Osteoblast (primary cell): Measurements from ENCODE around the gene MUC5AC. TPM values are rescaled to one million over a fixed set of nuclear protein-coding genes. Genes with fewer than 3 reads are reported as not detected.

Source experiments
- DNase-seq: peaks from one replicate; pipeline ENCODE4 v3.0.0; 2011; ENCODE audit warnings: low spot score, mixed read lengths; ENCODE audit not compliant: insufficient read length; ENCODE audit errors: missing footprints
- H2AFZ ChIP-seq: 2 replicates; pipeline ENCODE4 v1.6.0; 2011; ENCODE audit warnings: mild to moderate bottlenecking, low read length
- H3K27ac ChIP-seq: 2 replicates; pipeline ENCODE4 v1.5.1; 2011; ENCODE audit warnings: mild to moderate bottlenecking, low read depth, low read length, moderate library complexity
- H3K27me3 ChIP-seq: 2 replicates; pipeline ENCODE4 v1.6.0; 2012; ENCODE audit warnings: mild to moderate bottlenecking, control low read depth, inconsistent platforms, low read length, moderate library complexity; ENCODE audit not compliant: insufficient read depth
- H3K36me3 ChIP-seq: 2 replicates; pipeline ENCODE4 v1.5.1; 2011; ENCODE audit warnings: mild to moderate bottlenecking, low read length, control low read depth, moderate library complexity; ENCODE audit not compliant: insufficient read depth
- H3K4me1 ChIP-seq: 2 replicates; pipeline ENCODE4 v1.5.1; 2011; ENCODE audit warnings: mild to moderate bottlenecking, low read length, control low read depth, moderate library complexity; ENCODE audit not compliant: insufficient read depth
- H3K4me2 ChIP-seq: 2 replicates; pipeline ENCODE4 v1.6.0; 2011; ENCODE audit warnings: mild to moderate bottlenecking, low read length; ENCODE audit not compliant: insufficient read depth
- H3K4me3 ChIP-seq: fragments of 200-600 bp; sonication (generic); 3 replicates; pipeline ENCODE4 v1.5.1; 2012; ENCODE audit warnings: mild to moderate bottlenecking, low read length, inconsistent platforms; ENCODE audit not compliant: insufficient read depth
- H3K79me2 ChIP-seq: 2 replicates; pipeline ENCODE4 v1.6.0; 2012; ENCODE audit warnings: mild to moderate bottlenecking, low read length, control low read depth, inconsistent platforms; ENCODE audit not compliant: insufficient read depth
- H3K9me3 ChIP-seq: 2 replicates; pipeline ENCODE4 v1.5.1; 2011; ENCODE audit warnings: low read depth, low read length, control low read depth
- H4K20me1 ChIP-seq: 2 replicates; pipeline ENCODE4 v1.6.0; 2012; ENCODE audit warnings: mild to moderate bottlenecking, low read length, control low read depth; ENCODE audit not compliant: insufficient read depth
- total RNA-seq: library from RNA; depleted of rRNA; stranded (reverse); fragments of >200 nt; gene quantifications from 2 replicates; pipeline ENCODE4 v1.2.3, GENCODE V29; 2012
- TF ChIP-seq, protein P1 (sequence below): IDR thresholded peaks from 2 replicates; pipeline ENCODE4 v1.5.1; 2011; ENCODE audit warnings: mild to moderate bottlenecking, low read depth, low read length, moderate library complexity; ENCODE audit errors: extremely low read depth

MUC5AC gene
- total RNA-seq, 1 donor: not detected

DNA sequence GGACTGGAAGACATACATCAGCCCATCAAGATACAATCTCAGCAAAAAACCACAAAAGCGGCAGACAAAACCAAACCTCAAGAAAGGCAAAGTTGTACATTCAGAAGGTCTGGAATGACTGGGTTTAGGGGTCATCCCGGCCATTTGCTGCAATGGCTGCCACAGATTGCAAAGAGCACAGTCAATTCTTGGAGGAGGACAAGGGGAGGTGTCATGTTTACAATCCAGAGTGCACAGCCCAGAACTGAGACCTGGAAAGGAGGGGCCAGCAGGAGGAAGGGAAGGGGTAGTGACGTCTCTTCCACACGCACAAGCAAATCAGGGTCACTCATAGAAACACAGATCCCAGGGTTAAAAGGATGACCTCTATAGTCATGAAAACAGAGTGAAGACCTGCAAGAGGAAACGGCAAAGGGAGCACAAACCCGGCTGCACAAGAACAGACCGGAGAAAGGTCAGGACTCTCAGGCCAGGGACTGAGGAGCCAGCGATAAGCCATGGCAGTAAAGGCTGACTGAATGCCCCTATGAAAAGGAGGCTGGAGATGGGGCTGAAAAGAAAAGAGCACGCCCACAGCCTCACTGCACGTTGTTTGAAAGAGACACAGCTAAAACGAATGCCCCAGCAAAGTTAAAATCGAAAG is 18.2 kb upstream of the MUC5AC start:
- Histone ChIP-seq H3K4me2 (no peak overlapping the region), H4K20me1 (no peaks in the 10 kb centered on the region), H3K27me3 (no peaks in the 10 kb centered on the region), H3K79me2 (no peaks in the 10 kb centered on the region), H3K9me3 (peaks cover 2% of the 10 kb centered on the region), H3K4me3 (no peak overlapping the region), H3K27ac (peak overlapping the region; percentile 33), H3K4me1 (peaks cover 20% of the 10 kb centered on the region), H2AFZ (peak overlapping the region; percentile 62), H3K36me3 (no peaks in the 10 kb centered on the region)
- TF ChIP-seq, protein P1, sequence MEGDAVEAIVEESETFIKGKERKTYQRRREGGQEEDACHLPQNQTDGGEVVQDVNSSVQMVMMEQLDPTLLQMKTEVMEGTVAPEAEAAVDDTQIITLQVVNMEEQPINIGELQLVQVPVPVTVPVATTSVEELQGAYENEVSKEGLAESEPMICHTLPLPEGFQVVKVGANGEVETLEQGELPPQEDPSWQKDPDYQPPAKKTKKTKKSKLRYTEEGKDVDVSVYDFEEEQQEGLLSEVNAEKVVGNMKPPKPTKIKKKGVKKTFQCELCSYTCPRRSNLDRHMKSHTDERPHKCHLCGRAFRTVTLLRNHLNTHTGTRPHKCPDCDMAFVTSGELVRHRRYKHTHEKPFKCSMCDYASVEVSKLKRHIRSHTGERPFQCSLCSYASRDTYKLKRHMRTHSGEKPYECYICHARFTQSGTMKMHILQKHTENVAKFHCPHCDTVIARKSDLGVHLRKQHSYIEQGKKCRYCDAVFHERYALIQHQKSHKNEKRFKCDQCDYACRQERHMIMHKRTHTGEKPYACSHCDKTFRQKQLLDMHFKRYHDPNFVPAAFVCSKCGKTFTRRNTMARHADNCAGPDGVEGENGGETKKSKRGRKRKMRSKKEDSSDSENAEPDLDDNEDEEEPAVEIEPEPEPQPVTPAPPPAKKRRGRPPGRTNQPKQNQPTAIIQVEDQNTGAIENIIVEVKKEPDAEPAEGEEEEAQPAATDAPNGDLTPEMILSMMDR: no peak
- DNase-seq: peak; percentile 46

DNA sequence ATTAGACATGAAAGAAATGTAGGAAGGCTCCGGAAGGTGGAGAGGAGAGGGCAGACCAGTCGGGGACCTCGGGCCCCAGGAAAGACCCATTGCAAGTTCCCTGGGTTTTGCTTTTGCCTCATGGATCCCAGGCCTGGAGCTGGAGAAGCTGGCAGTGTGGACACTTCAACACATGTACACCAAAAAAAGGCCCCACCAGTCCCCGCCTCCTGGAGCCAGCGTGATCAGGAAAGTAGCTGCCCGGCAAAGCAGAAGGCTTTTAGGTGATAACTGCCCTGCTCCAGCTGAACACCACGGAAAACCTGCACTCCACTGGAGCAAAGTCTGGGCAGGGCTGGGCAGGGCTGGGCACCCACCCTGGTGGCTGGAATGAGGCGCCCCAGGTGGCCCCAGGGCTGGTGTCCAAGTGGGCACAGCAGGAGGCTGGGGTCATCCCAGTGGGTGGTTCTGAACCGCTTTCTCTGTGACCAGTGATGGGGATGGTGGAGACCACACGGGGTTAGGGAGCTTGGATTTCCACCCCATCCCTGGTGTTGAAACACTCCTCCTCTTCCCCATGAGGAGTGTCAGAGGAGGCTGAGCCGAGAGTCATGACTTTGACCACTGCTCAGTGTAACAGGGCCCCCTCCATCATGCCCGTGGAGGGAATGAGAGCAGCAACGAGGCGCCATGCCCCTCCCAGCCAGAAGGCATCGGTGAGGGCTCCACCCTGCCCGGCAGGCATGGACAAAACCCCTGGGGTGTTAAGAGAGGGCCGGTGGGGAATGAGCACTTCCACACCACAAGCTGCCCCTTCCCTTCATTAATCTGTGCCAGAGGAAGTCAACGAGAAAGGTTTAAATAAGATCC is 16.9 kb upstream of the MUC5AC start:
- Histone ChIP-seq H3K9me3 (no peaks in the 10 kb centered on the region), H3K27me3 (no peaks in the 10 kb centered on the region), H3K27ac (no peak overlapping the region), H2AFZ (no peak overlapping the region), H3K4me3 (no peak overlapping the region), H3K4me2 (no peak overlapping the region), H3K79me2 (no peaks in the 10 kb centered on the region), H3K4me1 (peaks cover 20% of the 10 kb centered on the region), H4K20me1 (no peaks in the 10 kb centered on the region), H3K36me3 (no peaks in the 10 kb centered on the region)
- DNase-seq: no peak
- TF ChIP-seq, protein P1: no peak

DNA sequence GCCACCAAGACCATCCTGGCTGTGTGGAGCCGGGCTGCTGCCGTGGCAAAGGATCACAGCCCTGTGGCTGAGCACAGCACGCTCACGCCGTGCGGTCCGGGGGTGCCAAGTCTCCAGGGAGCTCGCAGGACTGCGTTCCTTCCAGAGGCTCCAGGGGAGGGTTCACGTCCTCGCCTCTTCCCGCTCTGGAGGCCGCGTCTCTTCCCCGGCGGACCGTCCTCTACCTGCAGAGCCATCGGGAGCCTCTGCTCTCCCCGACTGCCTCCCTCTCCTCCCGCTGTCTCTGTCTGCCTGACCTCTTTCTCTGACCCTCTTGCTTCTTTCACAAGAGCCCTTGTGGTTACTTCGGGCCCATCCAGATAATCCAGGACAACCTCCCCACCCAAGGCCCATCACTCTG is 11.4 kb upstream of the MUC5AC start:
- Histone ChIP-seq H3K4me1 (peaks cover 8% of the 10 kb centered on the region), H3K27ac (no peak overlapping the region), H4K20me1 (no peaks in the 10 kb centered on the region), H3K9me3 (no peaks in the 10 kb centered on the region), H3K4me3 (no peak overlapping the region), H3K79me2 (no peaks in the 10 kb centered on the region), H3K27me3 (no peaks in the 10 kb centered on the region), H3K36me3 (no peaks in the 10 kb centered on the region), H2AFZ (no peak overlapping the region), H3K4me2 (no peak overlapping the region)
- DNase-seq: no peak
- TF ChIP-seq, protein P1: no peak

DNA sequence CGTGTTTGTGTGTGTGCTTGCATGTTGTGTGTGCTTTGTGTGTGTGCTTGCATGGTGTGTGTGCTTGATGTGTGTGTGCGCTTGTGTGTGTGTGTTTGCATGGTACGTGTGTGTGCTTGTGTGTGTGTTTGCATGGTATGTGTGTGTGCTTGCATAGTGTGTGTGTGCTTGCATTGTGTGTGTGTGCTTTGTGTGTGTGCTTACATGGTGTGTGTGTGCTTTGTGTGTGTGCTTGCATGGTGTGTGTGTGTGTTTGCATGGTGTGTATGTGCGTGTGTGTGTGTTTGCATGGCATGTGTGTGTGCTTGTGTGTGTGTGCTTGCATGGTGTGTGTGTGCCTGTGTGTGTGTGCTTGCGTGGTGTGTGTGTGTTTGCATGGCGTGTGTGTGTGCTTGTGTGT is 10.0 kb upstream of the MUC5AC start:
- H3K79me2 ChIP-seq: no peaks in the 10 kb centered on the region
- no peak for DNase-seq
- no peak overlapping the region for H3K4me2 ChIP-seq
- TF ChIP-seq, protein P1: no peak
- H3K36me3 ChIP-seq: no peaks in the 10 kb centered on the region
- no peak overlapping the region for H3K4me3 ChIP-seq
- H3K27ac ChIP-seq: no peak overlapping the region
- H3K4me1 ChIP-seq: peaks cover 22% of the 10 kb centered on the region
- no peaks in the 10 kb centered on the region for H3K9me3 ChIP-seq
- H4K20me1 ChIP-seq: no peaks in the 10 kb centered on the region
- no peak overlapping the region for H2AFZ ChIP-seq
- H3K27me3 ChIP-seq: no peaks in the 10 kb centered on the region
